T-helper 9 cell (primary cell): ENCODE results near the gene MMRN2.
"Not testable (repeated sequence)": the region's sequence is repeated elsewhere in the genome, so short reads cannot be mapped to it uniquely, and the experiment has no call there.

Experiments
- DNase-seq: peaks from one replicate; pipeline ENCODE4 v3.0.0-alpha.2; 2020

MMRN2 gene

DNA sequence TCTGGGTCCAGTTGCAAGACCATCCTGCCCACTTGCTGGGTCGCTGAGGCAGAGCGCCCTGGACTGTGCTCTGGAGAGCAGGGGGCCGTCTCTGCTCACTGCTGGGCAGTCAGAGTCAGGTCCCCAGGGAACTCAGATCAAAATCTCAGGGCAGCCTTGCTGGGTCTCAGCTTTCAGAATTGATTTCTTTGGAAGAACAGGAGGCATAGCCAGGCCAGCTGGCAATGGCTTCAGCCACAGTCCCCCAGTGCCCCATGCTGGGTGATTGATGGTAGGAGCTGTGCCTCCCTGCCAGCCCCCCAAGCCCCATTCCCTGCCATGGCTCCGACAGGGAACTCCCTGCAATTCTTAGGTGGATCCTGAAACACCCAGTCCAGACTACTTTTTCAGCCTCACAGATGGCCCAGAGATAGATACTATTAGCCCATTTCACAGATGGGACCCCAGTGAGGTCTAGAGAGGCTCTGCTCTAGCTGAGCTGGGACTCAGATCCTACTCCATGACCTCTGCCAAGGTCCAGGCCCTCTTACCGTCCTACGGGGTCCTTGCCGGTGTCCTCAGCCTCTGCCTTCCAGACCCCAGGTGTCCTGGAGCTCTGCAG lies 467 bp downstream of the MMRN2 start:
- no peak for DNase-seq

DNA sequence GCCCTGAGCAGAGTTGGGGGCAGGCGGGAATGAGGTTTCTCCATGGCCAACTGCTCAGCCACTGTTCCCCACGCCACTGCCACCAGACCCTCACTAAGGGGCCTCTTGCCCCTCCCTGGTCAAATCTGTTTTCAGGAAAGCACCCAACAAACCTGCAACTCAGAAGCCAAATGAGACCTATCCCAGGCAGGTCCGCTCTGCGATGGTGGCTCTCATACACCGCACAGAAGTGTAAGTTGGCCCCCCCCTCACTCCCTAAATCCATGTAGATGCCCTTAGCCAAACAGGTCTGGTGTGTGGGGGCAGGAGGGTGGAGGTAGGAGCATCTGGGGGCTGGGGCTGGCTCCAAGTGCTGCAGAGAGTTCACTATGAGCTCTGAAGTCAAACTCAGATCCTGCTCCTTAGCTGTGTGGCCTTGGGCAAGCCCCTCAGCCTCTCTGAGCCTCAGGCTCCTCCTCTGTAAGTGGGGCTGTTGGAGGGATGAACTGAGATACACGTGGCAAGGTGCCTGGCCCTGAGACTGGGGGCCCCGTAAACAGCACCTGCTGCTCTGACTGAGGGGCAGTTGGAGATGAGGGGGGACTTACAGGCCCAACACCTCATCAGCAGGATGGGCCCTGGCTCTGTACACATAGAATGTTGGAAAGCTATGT lies 1.1 kb downstream of the MMRN2 start:
- no peak for DNase-seq

DNA sequence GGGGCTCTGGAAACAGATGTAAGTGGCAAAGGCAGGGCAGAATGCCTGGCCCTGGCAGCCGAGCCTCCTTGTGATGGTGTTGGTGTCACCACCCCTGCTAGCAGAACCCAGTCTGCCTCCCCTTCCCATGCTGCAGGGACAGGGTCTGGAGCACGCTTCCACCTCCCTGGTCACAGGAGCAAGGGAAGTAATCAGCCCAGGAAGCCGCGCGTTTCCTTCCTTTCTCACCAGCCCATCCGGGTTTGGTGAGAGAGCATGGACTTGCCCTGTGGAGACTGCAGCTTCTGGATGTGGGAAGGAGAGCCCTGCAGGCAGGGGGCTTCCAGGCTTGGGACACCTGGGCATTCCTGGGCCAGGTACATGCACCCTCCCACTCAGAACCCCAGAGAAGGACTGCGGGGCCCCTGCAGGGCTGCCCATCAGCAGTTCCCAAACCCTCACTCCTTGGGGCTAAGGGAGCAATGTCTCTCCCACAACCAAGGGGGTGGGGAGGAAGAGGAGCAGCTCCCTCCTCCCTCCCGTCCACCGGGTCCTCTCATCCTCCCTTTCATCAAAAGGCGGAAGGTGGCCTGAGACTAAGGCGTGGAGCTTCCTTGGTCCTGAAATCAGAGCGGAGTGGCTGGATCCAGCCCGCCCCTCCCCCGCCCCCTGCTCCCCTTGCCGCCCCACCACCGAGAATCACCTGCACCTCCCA lies 1.8 kb downstream of the MMRN2 start:
- no peak for DNase-seq

DNA sequence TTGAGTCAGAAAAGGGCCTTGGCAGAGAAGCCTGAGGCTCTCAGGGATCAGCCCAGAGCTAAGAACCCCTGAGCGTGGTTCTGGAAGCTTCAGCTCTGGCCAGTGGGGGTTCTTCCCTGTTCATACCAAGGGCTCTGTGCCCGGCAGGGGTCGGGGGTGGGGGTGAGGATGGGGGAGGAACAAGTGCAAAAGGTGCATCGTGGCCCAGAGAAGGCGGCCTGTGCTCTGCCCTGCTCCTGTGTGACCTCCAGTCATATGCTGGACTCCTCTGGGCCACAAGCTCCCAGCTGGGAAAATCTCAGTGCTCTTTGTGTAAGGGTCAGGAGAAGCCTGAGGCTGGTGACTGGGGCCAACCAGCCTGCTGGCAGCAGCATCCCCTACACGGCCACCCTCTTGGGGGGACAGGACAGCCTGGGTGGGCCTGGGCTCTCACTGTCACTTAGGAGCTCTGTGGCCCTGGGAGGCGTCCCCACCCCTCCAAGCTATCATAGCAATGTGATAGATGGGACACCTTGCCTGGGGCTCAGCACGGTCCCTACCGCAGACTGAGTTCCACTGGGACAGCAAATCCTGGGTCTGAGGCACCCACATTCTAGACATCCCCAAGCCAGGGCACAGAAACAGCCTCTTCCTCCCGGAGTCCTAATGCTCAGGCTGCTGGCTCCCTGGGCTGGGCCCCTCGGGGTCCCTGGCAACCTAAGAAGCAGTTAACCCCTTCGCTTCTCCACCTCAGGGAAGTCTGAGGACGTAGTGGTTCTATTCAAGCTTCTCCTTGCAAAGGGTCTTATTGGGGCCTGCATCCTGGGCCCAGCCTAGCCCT lies 2.5 kb downstream of the MMRN2 start:
- no peak for DNase-seq

DNA sequence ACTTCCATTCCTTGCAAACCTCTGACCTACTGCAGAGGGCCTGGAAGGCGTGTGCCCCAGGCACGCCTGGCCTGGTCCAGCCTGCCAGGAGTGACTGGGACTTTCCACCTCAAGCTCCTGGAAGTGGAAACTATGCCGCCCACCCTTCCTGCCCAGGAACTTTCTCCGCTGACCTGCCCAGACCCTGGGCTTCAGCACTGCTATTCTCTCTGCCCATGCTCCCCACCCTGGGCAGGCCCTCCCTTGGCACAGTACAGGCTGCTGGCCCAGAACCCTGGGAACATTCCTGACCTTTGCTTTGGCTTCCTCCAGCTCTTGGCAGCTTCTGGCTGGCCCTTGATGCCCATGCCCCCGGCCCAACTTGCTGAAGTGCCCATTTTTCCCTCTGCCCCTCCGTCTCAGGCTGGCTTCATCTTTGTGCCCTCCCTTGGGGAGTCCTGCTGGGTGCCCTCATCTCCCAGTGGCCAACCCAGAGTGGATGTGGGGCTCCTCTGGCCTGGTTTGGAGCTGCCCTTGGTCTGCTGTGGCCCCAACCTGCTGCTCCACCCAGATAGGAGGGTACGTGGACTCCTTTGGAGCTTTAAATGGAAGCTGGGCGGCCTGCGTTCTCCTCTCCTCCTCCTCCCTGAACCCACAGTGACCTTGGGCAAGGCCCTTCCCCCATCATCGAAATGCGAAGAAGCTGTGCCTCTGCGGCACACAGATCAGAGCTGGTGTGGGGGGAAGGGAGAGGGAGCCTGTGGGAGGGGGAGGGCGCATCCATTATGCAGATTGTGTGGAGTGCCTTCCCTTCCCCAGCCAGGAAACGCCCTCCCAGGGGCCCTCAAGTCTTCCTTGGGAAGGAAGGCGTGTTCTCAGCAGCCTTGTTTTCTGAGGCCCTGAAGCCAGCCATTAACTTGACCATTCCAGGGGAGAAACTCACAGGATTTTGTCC lies 3.4 kb downstream of the MMRN2 start:
- DNase-seq = no peak

DNA sequence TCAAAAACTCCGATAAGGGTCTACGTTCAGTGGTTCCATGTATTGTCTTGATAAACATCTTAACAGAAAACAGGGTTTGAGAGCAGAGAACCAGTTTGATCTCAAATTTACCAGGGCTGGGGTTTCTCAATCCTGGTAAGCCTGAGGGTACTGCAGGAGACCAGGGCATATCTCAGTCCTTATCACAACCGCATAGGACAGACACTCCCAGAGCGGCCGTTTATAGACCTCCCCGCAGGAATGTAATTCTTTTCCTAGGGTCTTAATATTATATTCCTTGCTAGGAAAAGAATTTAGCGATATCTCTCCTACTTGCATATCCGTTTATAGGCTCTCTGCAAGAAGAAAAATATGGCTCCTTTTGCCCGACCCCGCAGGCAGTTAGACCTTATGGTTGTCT lies 4.7 kb downstream of the MMRN2 start:
- DNase-seq = not testable (repeated sequence)

DNA sequence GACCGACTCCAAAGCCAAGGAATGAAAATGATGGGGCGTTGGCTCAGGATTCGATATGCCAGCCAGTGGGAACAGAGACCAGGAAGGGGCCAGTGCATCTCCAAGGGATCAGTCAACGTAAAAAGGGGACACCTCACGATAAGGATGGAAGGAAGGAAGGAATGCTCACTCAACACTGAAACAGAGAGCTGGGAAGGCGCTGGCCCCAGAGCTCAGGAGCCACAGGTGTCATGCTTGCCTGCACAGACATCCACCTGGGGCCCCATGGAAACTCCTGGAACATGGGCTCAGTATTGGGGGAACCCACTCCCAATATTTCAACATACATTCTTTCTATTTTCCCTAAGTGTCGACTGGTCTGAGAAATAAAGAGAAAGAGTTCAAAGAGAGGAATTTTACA lies 5.3 kb downstream of the MMRN2 start:
- DNase-seq = no peak

DNA sequence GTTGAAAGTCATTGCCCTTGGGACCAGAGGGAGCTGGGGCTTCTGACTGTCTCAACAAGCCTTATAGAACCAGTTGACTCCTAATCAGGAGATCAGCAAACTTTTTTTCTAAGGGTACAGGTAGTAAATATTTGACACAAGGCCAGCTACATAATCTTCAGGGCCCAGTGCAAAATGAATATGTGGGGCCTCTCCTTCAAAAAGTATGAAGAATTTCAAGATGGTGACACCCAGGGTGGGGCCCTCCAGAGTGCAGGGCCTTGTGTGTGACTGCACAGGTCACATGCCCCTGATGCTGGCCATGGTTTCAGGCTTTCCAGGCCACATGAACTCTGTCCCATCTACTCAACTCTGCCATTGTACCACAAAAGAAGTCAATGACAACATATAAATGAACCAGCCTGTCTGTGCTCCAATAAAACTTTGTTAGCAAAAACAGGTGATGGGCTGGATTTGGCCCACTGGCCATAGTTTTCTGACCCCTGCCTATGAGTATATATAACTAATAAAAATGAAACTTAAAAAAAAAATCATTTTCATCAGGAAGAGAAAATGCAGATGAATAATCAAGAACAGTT lies 6.1 kb downstream of the MMRN2 start:
- DNase-seq = no peak

DNA sequence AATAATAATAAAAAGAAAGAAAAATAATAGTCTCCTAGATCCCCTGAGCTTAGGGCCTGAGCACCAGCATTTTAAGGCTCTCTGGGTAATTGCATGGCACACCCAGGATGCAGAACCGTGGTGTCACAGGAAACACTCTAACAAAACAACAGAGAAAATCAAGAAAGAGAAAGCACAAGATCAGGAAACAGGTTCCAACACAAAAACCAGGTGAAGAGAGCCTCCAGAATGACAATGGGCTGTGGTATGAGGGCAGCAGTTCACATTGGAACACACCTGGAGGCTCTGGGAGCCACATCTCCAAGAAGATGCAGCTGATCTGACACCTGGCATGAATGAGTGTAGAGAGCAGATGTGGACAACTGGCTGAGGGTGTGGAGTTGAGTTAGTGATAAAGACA lies 7.1 kb downstream of the MMRN2 start:
- DNase-seq = no peak

DNA sequence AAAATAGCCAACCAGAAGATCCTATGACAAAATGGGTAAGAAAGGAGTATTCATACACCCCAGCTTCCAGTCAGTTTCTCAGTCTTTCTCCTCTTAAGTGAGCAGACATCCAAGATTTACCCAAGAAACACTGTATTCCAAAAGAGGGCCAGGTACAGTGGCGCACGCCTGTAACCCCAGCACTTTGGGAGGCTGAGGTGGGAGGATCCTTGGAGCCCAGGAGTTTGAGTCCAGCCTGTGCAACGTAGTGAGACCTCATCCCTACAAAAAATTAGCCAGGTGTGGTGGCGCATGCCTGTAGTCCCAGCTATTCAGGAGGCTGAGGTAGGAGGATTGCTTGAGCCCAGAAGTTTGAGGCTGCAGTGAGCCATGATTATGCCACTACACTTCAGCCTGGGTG lies 9.6 kb downstream of the MMRN2 start:
- DNase-seq = not testable (repeated sequence)

DNA sequence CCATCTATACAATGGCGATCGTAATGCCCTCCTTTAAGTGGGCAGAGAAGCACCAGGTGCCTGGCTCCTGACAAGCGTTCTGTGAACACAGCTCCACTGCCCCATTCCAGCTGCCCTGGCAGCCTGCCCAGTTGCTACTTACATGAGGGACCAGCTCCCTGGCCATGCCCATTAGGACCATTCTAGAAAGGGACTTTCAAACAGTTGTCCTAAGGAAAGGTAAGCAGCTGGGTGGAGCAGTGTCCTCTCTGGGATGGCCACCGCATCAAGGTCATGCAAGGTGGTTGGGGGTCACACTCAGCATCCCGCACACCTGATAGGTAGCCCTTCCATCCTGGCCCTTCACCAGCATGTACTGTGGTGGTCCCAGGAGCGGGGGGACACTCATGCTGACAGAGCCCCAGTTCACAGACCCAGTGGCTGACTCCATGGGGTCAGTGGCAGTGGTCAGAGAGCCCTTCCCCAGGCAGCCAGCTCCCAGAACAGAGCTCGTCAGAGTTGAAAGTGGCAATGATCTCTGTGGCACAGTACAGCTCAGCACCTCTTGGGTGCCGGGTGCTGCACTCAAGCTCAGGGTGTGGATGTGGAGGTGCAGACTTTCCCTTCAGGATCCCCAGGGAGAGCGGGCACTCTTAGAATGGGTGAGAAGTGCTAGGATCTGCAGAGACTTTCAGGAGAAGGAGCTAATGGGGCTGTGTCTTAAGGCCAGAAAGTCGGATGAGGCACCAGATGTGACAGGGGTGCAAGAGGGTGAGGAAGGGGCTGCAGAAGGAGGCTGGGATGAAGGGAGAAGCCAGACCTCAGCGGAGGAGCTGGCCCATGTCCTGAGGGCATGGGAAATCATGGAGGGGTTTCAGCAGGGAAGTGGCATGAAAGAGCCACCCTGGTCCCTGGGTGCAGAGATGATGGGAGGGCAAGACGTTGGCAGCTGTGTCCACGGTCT lies 10.9 kb downstream of the MMRN2 start:
- no peak for DNase-seq

DNA sequence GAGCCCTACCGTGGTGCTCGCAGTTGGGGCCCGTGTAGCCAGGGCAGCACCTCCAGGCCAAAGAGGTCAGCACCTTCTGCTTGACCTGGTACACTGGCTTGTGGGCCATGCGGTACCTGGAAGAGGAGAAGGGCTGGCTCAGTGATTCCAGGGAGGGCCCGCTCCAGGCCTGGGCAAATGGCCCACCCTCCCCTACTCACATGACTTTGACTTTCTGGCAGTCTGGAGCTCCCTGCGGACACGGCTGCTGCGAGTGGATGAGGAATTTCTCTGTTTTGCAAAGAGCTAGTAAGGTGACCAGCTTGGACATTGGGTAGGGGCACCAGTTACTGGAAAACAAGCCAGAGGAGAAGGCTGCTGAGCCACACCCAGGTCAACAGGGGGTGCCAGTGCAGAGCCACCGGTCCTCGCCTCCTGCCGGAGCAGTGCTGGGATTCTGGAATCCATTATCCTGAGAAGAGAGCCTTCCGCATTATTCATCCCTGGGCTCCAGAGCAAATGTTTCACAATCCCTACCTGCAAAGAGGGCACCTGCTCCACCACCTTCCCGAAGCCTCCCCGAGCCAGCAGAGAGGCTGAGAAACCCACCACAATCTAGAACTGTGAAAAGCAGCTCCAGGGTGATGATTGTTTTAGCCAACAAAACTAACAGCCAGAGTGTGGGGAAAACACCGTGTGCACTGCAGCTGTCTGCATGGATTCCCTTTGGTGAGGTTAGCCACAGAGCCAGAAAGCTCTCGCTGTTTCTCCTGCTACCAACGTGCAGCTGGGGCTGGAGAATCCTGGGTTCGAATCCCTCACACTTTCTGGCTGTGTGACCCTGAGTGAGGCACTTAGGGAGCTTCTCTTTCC lies 11.8 kb downstream of the MMRN2 start:
- no peak for DNase-seq

DNA sequence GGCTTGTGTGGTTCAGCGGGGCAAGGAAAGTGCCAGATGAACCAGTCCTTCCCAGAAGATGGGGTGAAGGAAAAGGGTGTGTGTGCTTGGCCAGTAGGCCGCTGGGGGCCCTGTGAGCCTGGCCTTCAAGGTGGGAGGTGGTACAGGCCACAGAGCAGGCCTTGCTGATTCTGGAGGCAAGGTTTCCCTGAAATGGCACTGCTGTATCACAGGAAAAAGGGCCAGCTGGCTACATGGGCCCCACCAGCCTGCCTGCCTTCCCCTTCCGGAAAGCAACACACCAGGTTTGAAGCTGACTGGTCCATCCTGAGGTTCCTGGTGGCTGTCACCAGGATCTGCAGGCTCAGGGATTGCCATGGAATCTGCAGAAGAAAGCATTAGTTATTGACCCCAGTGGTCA lies 12.5 kb downstream of the MMRN2 start:
- DNase-seq = no peak

DNA sequence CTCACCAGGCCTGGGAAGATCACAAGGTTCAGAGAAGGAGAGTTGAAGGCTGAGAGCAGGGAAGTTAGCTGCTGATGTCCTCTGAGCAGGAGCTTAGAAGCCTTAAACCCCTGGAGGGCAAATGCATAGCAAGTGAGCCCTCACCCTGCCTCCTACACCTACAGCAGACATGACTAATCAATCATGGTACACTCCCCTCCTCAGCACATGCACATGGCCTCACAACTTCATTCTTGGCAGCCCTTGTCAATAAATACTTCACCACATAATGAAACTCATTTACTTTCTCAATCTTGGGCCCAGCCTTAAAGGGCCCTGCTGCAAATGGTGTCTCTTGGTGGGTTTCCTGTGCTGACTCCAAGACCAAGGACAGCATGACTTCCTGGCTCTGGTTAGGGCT lies 12.9 kb downstream of the MMRN2 start:
- DNase-seq = no peak

DNA sequence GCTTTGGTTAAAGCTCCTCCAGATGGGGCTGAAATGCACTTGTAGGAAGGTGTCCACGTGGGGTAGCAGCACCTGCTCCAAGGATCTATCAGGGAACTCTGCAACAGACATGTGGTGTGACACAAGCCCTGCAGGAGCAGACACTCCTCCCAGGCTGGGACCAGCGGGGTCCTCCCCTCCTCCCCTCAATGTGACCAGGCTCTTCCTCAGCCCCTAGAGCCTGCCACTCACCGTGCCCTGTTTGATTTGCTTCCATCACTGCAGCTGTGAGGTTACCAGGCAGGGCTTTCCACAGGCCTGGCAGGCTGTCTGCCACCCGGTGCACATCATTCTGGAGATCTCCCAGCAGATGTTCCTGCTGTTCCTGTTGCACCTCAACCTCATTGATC lies 13.4 kb downstream of the MMRN2 start:
- no peak for DNase-seq

DNA sequence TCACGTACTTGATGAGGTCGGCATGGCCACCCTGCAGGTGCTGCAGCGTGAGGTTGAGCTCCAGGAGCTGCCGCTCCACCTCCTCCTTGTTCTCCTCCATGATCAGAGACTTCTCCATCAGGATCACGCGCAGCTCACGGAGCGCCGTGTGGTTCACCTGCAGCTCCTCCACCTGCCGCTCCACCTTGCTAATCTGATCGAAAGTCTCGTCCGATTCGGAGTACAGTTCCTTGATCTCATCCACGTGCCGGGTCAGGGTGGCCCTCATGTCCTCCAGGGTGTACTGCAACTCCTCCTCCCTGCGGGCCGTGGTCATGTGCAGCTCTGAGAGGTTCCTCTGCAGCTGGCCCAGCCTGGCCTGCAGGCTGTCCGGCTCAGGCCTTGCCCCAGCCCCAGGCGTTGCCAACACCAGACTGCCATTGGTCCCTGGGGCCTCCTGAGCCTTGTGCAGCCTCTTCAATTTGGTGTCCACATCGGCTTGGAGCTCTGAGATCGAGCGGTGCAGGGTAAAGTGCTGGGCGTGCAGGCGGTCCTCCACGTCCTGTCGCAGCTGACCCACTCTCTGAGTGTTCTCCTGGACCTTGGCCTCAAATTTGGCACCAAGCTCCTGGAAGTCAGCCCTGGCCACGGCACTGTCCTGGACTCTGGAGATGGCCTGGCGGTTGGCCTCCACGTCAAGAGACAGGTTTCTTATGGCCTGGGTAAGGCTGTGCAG lies 13.9 kb downstream of the MMRN2 start:
- no peak for DNase-seq

DNA sequence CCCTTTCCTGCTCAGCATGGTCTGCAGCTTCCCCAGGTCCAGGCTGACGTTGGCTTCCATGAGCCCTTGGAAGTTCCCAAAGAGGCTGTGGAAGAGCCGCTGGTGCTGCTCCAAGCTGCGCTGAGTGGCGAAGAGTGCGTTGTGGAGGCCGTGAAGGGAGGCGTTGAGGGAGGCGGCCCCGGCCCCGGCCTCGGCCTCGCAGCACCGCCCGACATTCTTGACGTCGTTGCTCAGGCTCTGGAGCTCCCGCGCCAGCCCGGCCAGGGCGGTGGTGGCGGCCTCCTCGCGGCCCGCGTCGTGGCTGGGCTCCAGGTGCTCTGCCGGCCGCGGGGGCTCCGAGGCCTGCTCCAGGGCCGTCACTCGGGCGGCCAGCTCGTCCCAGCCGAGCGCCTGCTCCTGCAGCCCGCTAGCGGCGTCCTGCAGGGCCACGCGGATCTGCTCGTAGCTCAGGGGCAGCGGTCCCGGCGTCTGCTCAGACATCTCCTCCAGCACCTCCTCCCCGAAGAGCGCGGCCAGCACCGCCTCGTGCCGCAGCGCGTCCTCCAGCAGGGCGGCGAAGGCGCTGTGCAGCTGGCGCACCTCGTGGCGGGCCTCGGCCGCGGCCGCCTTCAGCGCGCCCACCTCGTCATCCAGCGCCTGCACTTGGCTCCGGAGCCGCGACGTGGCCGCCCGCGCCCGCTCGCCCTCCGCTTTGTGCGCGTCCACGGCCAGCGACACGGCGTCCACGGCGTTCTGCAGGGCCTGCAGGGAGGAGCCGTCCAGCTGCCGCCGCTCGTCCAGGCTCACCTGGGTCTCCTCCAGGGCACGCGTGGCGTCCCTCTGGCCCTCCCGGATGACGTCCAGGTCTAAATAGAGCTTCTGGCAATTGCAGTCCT lies 14.7 kb downstream of the MMRN2 start:
- DNase-seq = no peak

DNA sequence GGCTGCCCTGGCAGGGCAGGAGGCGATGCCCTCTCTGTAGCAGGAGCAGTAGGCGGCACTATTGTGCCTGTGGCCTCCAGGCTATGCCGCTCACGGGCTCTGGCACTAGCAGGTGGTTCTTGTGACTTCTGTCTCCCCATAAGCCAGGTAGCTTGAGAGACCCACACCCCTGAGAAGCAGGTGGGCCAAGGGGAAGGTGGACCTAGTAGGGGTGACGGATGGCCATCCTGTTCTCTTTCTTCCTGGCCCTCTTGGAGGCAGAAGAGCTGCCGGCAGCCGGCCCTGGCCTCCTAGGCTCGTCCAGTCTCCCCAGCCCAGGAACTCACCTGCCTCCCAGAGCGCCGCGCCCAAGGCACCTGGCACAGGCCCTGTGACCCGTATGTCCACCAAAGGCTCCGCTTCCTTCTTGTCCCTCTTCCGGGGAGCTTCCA lies 15.4 kb downstream of the MMRN2 start:
- DNase-seq = no peak
